ENCODE results near the gene ACTR10.

GRCh38 chr14:58199726-58200479 is at the start of gene ACTR10:
- TF ChIP-seq MYBL2 (CRISPR knock-in tag; IDR thresholded peaks at IDR 0.05) (no peak), ZNF671 (CRISPR knock-in tag; IDR thresholded peaks at IDR 0.05) (no peak), HMGA2 (CRISPR knock-in tag; IDR thresholded peaks at IDR 0.05) (no peak), CREM (CRISPR knock-in tag; IDR thresholded peaks at IDR 0.05) (no peak), ZNF232 (CRISPR knock-in tag; IDR thresholded peaks at IDR 0.05) (no peak), CBFB (CRISPR knock-in tag; IDR thresholded peaks at IDR 0.05; ENCODE audit: low read depth) (no peak)
- TF ChIP-seq, protein P1, sequence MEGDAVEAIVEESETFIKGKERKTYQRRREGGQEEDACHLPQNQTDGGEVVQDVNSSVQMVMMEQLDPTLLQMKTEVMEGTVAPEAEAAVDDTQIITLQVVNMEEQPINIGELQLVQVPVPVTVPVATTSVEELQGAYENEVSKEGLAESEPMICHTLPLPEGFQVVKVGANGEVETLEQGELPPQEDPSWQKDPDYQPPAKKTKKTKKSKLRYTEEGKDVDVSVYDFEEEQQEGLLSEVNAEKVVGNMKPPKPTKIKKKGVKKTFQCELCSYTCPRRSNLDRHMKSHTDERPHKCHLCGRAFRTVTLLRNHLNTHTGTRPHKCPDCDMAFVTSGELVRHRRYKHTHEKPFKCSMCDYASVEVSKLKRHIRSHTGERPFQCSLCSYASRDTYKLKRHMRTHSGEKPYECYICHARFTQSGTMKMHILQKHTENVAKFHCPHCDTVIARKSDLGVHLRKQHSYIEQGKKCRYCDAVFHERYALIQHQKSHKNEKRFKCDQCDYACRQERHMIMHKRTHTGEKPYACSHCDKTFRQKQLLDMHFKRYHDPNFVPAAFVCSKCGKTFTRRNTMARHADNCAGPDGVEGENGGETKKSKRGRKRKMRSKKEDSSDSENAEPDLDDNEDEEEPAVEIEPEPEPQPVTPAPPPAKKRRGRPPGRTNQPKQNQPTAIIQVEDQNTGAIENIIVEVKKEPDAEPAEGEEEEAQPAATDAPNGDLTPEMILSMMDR (IDR thresholded peaks at IDR 0.05): no peak
- TF ChIP-seq, protein P2, sequence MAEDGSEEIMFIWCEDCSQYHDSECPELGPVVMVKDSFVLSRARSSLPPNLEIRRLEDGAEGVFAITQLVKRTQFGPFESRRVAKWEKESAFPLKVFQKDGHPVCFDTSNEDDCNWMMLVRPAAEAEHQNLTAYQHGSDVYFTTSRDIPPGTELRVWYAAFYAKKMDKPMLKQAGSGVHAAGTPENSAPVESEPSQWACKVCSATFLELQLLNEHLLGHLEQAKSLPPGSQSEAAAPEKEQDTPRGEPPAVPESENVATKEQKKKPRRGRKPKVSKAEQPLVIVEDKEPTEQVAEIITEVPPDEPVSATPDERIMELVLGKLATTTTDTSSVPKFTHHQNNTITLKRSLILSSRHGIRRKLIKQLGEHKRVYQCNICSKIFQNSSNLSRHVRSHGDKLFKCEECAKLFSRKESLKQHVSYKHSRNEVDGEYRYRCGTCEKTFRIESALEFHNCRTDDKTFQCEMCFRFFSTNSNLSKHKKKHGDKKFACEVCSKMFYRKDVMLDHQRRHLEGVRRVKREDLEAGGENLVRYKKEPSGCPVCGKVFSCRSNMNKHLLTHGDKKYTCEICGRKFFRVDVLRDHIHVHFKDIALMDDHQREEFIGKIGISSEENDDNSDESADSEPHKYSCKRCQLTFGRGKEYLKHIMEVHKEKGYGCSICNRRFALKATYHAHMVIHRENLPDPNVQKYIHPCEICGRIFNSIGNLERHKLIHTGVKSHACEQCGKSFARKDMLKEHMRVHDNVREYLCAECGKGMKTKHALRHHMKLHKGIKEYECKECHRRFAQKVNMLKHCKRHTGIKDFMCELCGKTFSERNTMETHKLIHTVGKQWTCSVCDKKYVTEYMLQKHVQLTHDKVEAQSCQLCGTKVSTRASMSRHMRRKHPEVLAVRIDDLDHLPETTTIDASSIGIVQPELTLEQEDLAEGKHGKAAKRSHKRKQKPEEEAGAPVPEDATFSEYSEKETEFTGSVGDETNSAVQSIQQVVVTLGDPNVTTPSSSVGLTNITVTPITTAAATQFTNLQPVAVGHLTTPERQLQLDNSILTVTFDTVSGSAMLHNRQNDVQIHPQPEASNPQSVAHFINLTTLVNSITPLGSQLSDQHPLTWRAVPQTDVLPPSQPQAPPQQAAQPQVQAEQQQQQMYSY (CRISPR knock-in tag; IDR thresholded peaks at IDR 0.05): no peak
- TF ChIP-seq, protein P3, sequence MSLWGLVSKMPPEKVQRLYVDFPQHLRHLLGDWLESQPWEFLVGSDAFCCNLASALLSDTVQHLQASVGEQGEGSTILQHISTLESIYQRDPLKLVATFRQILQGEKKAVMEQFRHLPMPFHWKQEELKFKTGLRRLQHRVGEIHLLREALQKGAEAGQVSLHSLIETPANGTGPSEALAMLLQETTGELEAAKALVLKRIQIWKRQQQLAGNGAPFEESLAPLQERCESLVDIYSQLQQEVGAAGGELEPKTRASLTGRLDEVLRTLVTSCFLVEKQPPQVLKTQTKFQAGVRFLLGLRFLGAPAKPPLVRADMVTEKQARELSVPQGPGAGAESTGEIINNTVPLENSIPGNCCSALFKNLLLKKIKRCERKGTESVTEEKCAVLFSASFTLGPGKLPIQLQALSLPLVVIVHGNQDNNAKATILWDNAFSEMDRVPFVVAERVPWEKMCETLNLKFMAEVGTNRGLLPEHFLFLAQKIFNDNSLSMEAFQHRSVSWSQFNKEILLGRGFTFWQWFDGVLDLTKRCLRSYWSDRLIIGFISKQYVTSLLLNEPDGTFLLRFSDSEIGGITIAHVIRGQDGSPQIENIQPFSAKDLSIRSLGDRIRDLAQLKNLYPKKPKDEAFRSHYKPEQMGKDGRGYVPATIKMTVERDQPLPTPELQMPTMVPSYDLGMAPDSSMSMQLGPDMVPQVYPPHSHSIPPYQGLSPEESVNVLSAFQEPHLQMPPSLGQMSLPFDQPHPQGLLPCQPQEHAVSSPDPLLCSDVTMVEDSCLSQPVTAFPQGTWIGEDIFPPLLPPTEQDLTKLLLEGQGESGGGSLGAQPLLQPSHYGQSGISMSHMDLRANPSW (CRISPR knock-in tag; conservative IDR thresholded peaks at IDR 0.05; ENCODE audit: low read depth): no peak

Data from WTC11 (cell line).